ENCODE measurements around the gene AFAP1L1. TPM values are rescaled to one million over a fixed set of nuclear protein-coding genes. Genes with fewer than 3 reads are reported as not detected.

The AFAP1L1 gene
- total RNA-seq, 1 experiment from 2014 or later: 0.45 TPM

GRCh38 chr5:149304195-149305078 is 32.8 kb downstream of the AFAP1L1 start:
- Histone ChIP-seq H3K4me1 (no peaks in the 10 kb centered on the region), H3K27ac (no peak overlapping the region), H3K4me3 (no peak overlapping the region), H3K9me3 (replicated peaks) (no peaks in the 10 kb centered on the region), H3K27me3 (no peaks in the 10 kb centered on the region), H3K36me3 (no peaks in the 10 kb centered on the region)
- DNase-seq: no peak

- no peaks in the 10 kb centered on the region; the same call in 1 of the 2 replicates for H3K27me3 ChIP-seq
- H3K4me1 ChIP-seq: peaks cover 17% of the 10 kb centered on the region
- H3K4me3 ChIP-seq: no peak overlapping the region
- no peaks in the 10 kb centered on the region for H3K36me3 ChIP-seq
- no peak for DNase-seq
- no peaks in the 10 kb centered on the region for H3K9me3 ChIP-seq (replicated peaks)
- H3K27ac ChIP-seq: no peak overlapping the region
Observed at GRCh38 chr5:149309354-149309753, 37.7 kb downstream of the AFAP1L1 start.

GRCh38 chr5:149310488-149310887 is 38.8 kb downstream of the AFAP1L1 start:
- DNase-seq: no peak
- Histone ChIP-seq H3K4me1 (peaks cover 17% of the 10 kb centered on the region), H3K27me3 (no peaks in the 10 kb centered on the region; the same call in 1 of the 2 replicates), H3K27ac (no peak overlapping the region), H3K4me3 (no peak overlapping the region), H3K9me3 (replicated peaks) (no peaks in the 10 kb centered on the region), H3K36me3 (no peaks in the 10 kb centered on the region)

GRCh38 chr5:149310947-149311658 is 39.4 kb downstream of the AFAP1L1 start:
- H3K36me3 ChIP-seq: no peaks in the 10 kb centered on the region
- H3K4me3 ChIP-seq: no peak overlapping the region
- peaks cover 17% of the 10 kb centered on the region for H3K4me1 ChIP-seq
- H3K9me3 ChIP-seq (replicated peaks): no peaks in the 10 kb centered on the region
- DNase-seq: peak; percentile 48 to 65
- no peak overlapping the region for H3K27ac ChIP-seq
- no peaks in the 10 kb centered on the region; the same call in 1 of the 2 replicates for H3K27me3 ChIP-seq

- H3K36me3 ChIP-seq: no peaks in the 10 kb centered on the region
- peaks cover 17% of the 10 kb centered on the region for H3K4me1 ChIP-seq
- H3K4me3 ChIP-seq: no peak overlapping the region
- peak; percentile 47 to 64 for DNase-seq
- no peaks in the 10 kb centered on the region; the same call in 1 of the 2 replicates for H3K27me3 ChIP-seq
- no peak overlapping the region for H3K27ac ChIP-seq
- H3K9me3 ChIP-seq (replicated peaks): no peaks in the 10 kb centered on the region
Observed at GRCh38 chr5:149313151-149313841, 41.6 kb downstream of the AFAP1L1 start.

GRCh38 chr5:149314571-149315111 is 43.0 kb downstream of the AFAP1L1 start:
- no peak for DNase-seq
- Histone ChIP-seq H3K4me3 (no peak overlapping the region), H3K9me3 (replicated peaks) (no peaks in the 10 kb centered on the region), H3K36me3 (no peaks in the 10 kb centered on the region), H3K27ac (no peak overlapping the region), H3K4me1 (peaks cover 17% of the 10 kb centered on the region), H3K27me3 (no peaks in the 10 kb centered on the region; the same call in 1 of the 2 replicates)

- Histone ChIP-seq H3K36me3 (no peaks in the 10 kb centered on the region), H3K9me3 (replicated peaks) (no peaks in the 10 kb centered on the region), H3K27ac (no peak overlapping the region), H3K27me3 (no peaks in the 10 kb centered on the region; the same call in 1 of the 2 replicates), H3K4me3 (no peak overlapping the region), H3K4me1 (peaks cover 20% of the 10 kb centered on the region)
- DNase-seq: no peak
Observed at GRCh38 chr5:149315753-149316152, 44.1 kb downstream of the AFAP1L1 start.

GRCh38 chr5:149317281-149318048 is 45.8 kb downstream of the AFAP1L1 start:
- H3K36me3 ChIP-seq: no peaks in the 10 kb centered on the region
- H3K9me3 ChIP-seq (replicated peaks): no peaks in the 10 kb centered on the region
- no peaks in the 10 kb centered on the region for H3K27me3 ChIP-seq
- peak; percentile 26 to 76 for DNase-seq
- H3K4me3 ChIP-seq: no peak overlapping the region
- H3K4me1 ChIP-seq: peaks cover 17% of the 10 kb centered on the region
- no peak overlapping the region for H3K27ac ChIP-seq

- Histone ChIP-seq H3K4me1 (peaks cover 10% of the 10 kb centered on the region), H3K9me3 (replicated peaks) (no peaks in the 10 kb centered on the region), H3K4me3 (no peak overlapping the region), H3K27me3 (no peaks in the 10 kb centered on the region), H3K36me3 (no peaks in the 10 kb centered on the region), H3K27ac (no peak overlapping the region)
- no peak for DNase-seq
Observed at GRCh38 chr5:149319174-149319573, 47.5 kb downstream of the AFAP1L1 start.

GRCh38 chr5:149320791-149321330 is 49.2 kb downstream of the AFAP1L1 start:
- peaks cover 15% of the 10 kb centered on the region for H3K4me1 ChIP-seq
- peak; percentile 94 to 95 for DNase-seq
- H3K4me3 ChIP-seq: no peak overlapping the region
- H3K9me3 ChIP-seq (replicated peaks): no peaks in the 10 kb centered on the region
- H3K27ac ChIP-seq: no peak overlapping the region
- no peaks in the 10 kb centered on the region for H3K36me3 ChIP-seq
- no peaks in the 10 kb centered on the region for H3K27me3 ChIP-seq

GRCh38 chr5:149322518-149322917 is 50.9 kb downstream of the AFAP1L1 start:
- Histone ChIP-seq H3K27me3 (no peaks in the 10 kb centered on the region), H3K4me3 (no peak overlapping the region), H3K27ac (no peak overlapping the region), H3K9me3 (replicated peaks) (no peaks in the 10 kb centered on the region), H3K36me3 (no peaks in the 10 kb centered on the region), H3K4me1 (peaks cover 15% of the 10 kb centered on the region)
- no peak for DNase-seq

- H3K27ac ChIP-seq: no peak overlapping the region
- no peaks in the 10 kb centered on the region for H3K9me3 ChIP-seq (replicated peaks)
- H3K4me1 ChIP-seq: peaks cover 15% of the 10 kb centered on the region
- H3K4me3 ChIP-seq: no peak overlapping the region
- no peaks in the 10 kb centered on the region for H3K27me3 ChIP-seq
- no peak for DNase-seq
- no peaks in the 10 kb centered on the region for H3K36me3 ChIP-seq
Observed at GRCh38 chr5:149323210-149323609, 51.6 kb downstream of the AFAP1L1 start.

GRCh38 chr5:149323621-149324205 is 52.1 kb downstream of the AFAP1L1 start:
- no peak for DNase-seq
- Histone ChIP-seq H3K27me3 (no peaks in the 10 kb centered on the region), H3K4me1 (peaks cover 15% of the 10 kb centered on the region), H3K27ac (no peak overlapping the region), H3K4me3 (no peak overlapping the region), H3K36me3 (no peaks in the 10 kb centered on the region), H3K9me3 (replicated peaks) (no peaks in the 10 kb centered on the region)
